Measurements from ENCODE around the gene TMEM125. TPM values are rescaled to one million over a fixed set of nuclear protein-coding genes. Genes with fewer than 3 reads are reported as not detected.

TMEM125 gene
- polyA plus RNA-seq, 3 donors, result not detected

GRCh38 chr1:43306688-43307457, 37.1 kb downstream of the TMEM125 start:
- TF ChIP-seq CTCF (IDR thresholded peaks at IDR 0.05), result no peak
- intact Hi-C loops (cut with micrococcal nuclease), result no loop called here
- Histone ChIP-seq H3K9me3 (replicated peaks in 1 of 2; ENCODE audit: control insufficient read depth in 1 of 2, insufficient read depth in 1 of 2, low read length in 2 of 2) (no peaks in the 10 kb centered on the region), H3K36me3 (replicated peaks in 1 of 2; ENCODE audit: control insufficient read depth in 1 of 2, insufficient read depth in 2 of 2, low read length in 2 of 2) (no peaks in the 10 kb centered on the region), H3K4me3 (replicated peaks in 1 of 3; ENCODE audit: low read depth in 2 of 3, low read length in 3 of 3) (no peak overlapping the region), H3K27ac (ENCODE audit: low read depth in 1 of 2, low read length in 2 of 2) (no peak overlapping the region), H2AFZ (ENCODE audit: insufficient read depth, low read depth, low read length, poor library complexity, severe bottlenecking) (no peak overlapping the region), H3K9ac (ENCODE audit: insufficient read depth, low read length, poor library complexity, severe bottlenecking) (no peak overlapping the region), H4K20me1 (ENCODE audit: insufficient read depth, low read length) (no peaks in the 10 kb centered on the region), H3K4me2 (replicated peaks; ENCODE audit: extremely low read depth, low read length, poor library complexity, severe bottlenecking) (no peak overlapping the region), H3K79me2 (ENCODE audit: insufficient read depth, low read length) (no peaks in the 10 kb centered on the region), H3K27me3 (ENCODE audit: control insufficient read depth in 2 of 2, insufficient read depth in 2 of 2, low read length in 2 of 2) (no peaks in the 10 kb centered on the region), H3K4me1 (ENCODE audit: control insufficient read depth in 1 of 2, insufficient read depth in 2 of 2, low read length in 2 of 2) (no peaks in the 10 kb centered on the region)
- Mint-ChIP-seq H3K27ac (no peak overlapping the region), H3K4me3 (no peak overlapping the region), H3K36me3 (no peaks in the 10 kb centered on the region), H3K9me3 (peaks cover 0 to 2% (median 0%) of the 10 kb centered on the region in 7 donors), H3K27me3 (ENCODE audit: low read depth in 3 of 3) (peaks cover 0 to 4% (median 2%) of the 10 kb centered on the region in 3 donors), H3K4me1 (peaks cover 3% of the 10 kb centered on the region)
- no peak for DNase-seq
- 98% methylated on average over 6 of the region's 17 CpGs for WGBS (ENCODE audit: insufficient coverage)

GRCh38 chr1:43307458-43308158, 37.8 kb downstream of the TMEM125 start:
- no peak overlapping the region for H3K4me2 ChIP-seq (replicated peaks; ENCODE audit: extremely low read depth, low read length, poor library complexity, severe bottlenecking)
- H3K27ac ChIP-seq (ENCODE audit: low read depth in 1 of 2, low read length in 2 of 2), result no peak overlapping the region
- H3K27ac Mint-ChIP-seq, result peak overlapping the region in 1 of 7 donors; percentile 2
- H3K36me3 Mint-ChIP-seq, result no peaks in the 10 kb centered on the region
- peaks cover 0 to 2% (median 0%) of the 10 kb centered on the region in 7 donors for H3K9me3 Mint-ChIP-seq
- DNase-seq, result no peak
- no peaks in the 10 kb centered on the region for H4K20me1 ChIP-seq (ENCODE audit: insufficient read depth, low read length)
- no peaks in the 10 kb centered on the region for H3K27me3 ChIP-seq (ENCODE audit: control insufficient read depth in 2 of 2, insufficient read depth in 2 of 2, low read length in 2 of 2)
- intact Hi-C loops (cut with micrococcal nuclease), result no loop called here
- no peak overlapping the region for H2AFZ ChIP-seq (ENCODE audit: insufficient read depth, low read depth, low read length, poor library complexity, severe bottlenecking)
- H3K79me2 ChIP-seq (ENCODE audit: insufficient read depth, low read length), result no peaks in the 10 kb centered on the region
- H3K9me3 ChIP-seq (replicated peaks in 1 of 2; ENCODE audit: control insufficient read depth in 1 of 2, insufficient read depth in 1 of 2, low read length in 2 of 2), result no peaks in the 10 kb centered on the region
- TF ChIP-seq CTCF (IDR thresholded peaks at IDR 0.05), result no peak
- H3K4me3 Mint-ChIP-seq, result no peak overlapping the region
- H3K4me3 ChIP-seq (replicated peaks in 1 of 3; ENCODE audit: low read depth in 2 of 3, low read length in 3 of 3), result no peak overlapping the region
- H3K36me3 ChIP-seq (replicated peaks in 1 of 2; ENCODE audit: control insufficient read depth in 1 of 2, insufficient read depth in 2 of 2, low read length in 2 of 2), result no peaks in the 10 kb centered on the region
- no peaks in the 10 kb centered on the region for H3K4me1 ChIP-seq (ENCODE audit: control insufficient read depth in 1 of 2, insufficient read depth in 2 of 2, low read length in 2 of 2)
- peaks cover 0 to 4% (median 2%) of the 10 kb centered on the region in 3 donors for H3K27me3 Mint-ChIP-seq (ENCODE audit: low read depth in 3 of 3)
- WGBS (ENCODE audit: insufficient coverage), result 96% methylated on average over 3 of the region's 9 CpGs
- no peak overlapping the region for H3K9ac ChIP-seq (ENCODE audit: insufficient read depth, low read length, poor library complexity, severe bottlenecking)
- peaks cover 3% of the 10 kb centered on the region for H3K4me1 Mint-ChIP-seq

All from CD14-positive monocyte (primary cell).